Glutamatergic neuron (in vitro differentiated cells): ENCODE data around the gene HHIP. TPM values are rescaled to one million over a fixed set of nuclear protein-coding genes. Genes with fewer than 3 reads are reported as not detected.

Experiments
- DNase-seq: peaks from one replicate; pipeline ENCODE4 v3.0.0; 2022
- H3K27ac Mint-ChIP-seq: one replicate; pipeline ENCODE4 v1.8.0; 2020; ENCODE audit warnings: mild to moderate bottlenecking, mixed read lengths, inconsistent platforms; ENCODE audit not compliant: unreplicated experiment
- H3K27me3 Mint-ChIP-seq: one replicate; pipeline ENCODE4 v1.8.0; 2020; ENCODE audit warnings: mild to moderate bottlenecking, moderate library complexity, mixed read lengths, inconsistent platforms; ENCODE audit not compliant: unreplicated experiment
- H3K36me3 Mint-ChIP-seq: one replicate; pipeline ENCODE4 v1.8.0; 2020; ENCODE audit warnings: mild to moderate bottlenecking, mixed read lengths, inconsistent platforms; ENCODE audit not compliant: unreplicated experiment
- H3K4me1 Mint-ChIP-seq: one replicate; pipeline ENCODE4 v1.8.0; 2020; ENCODE audit warnings: mild to moderate bottlenecking, low read depth, mixed read lengths, inconsistent platforms; ENCODE audit not compliant: unreplicated experiment
- H3K4me3 Mint-ChIP-seq: one replicate; pipeline ENCODE4 v1.8.0; 2020; ENCODE audit warnings: mild to moderate bottlenecking, mixed read lengths, inconsistent platforms; ENCODE audit not compliant: unreplicated experiment
- H3K9me3 Mint-ChIP-seq: one replicate; pipeline ENCODE4 v1.8.0; 2020; ENCODE audit warnings: mild to moderate bottlenecking, moderate library complexity, mixed read lengths, inconsistent platforms; ENCODE audit not compliant: unreplicated experiment
- total RNA-seq: library from RNA; stranded (reverse); fragmentation: NEBNext Ultra II Directional; extraction: Animal tissue kit (Norgen Biotek cat#: 25700); gene quantifications from one replicate; pipeline ENCODE4 v1.2.1, GENCODE V29; 2021; ENCODE audit not compliant: unreplicated experiment
- TF ChIP-seq, protein P1 (sequence below): fragments of 200-600 bp; sonication (generic); IDR thresholded peaks from one replicate; pipeline ENCODE4 v1.5.0; 2021; ENCODE audit not compliant: partially characterized antibody, unreplicated experiment

Gene HHIP
- total RNA-seq, 1 donor from 2014 or later: 9.7 TPM

DNA sequence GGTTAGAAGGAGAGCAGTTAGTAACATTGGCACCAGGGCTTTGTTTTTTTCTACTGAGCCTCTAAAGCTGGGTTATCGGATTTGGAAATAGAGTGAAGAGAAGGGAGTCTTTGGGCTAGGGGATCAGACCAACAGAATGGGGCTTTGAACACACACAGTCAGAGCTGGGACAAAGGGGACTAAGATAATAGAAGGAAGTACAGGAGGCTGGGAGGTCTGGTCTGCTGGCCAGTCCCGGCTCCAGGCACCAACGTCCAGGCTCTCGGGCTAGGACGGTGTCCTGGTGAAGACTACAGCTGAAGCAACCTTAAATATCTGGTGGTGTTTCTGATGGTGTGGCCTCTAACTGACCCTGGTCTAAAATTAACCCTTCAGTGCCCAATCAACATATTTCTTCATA, 57.5 kb downstream of the HHIP start:
- TF ChIP-seq, protein P1, sequence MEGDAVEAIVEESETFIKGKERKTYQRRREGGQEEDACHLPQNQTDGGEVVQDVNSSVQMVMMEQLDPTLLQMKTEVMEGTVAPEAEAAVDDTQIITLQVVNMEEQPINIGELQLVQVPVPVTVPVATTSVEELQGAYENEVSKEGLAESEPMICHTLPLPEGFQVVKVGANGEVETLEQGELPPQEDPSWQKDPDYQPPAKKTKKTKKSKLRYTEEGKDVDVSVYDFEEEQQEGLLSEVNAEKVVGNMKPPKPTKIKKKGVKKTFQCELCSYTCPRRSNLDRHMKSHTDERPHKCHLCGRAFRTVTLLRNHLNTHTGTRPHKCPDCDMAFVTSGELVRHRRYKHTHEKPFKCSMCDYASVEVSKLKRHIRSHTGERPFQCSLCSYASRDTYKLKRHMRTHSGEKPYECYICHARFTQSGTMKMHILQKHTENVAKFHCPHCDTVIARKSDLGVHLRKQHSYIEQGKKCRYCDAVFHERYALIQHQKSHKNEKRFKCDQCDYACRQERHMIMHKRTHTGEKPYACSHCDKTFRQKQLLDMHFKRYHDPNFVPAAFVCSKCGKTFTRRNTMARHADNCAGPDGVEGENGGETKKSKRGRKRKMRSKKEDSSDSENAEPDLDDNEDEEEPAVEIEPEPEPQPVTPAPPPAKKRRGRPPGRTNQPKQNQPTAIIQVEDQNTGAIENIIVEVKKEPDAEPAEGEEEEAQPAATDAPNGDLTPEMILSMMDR: no peak
- no peaks in the 10 kb centered on the region for H3K27me3 Mint-ChIP-seq
- no peaks in the 10 kb centered on the region for H3K4me1 Mint-ChIP-seq
- H3K4me3 Mint-ChIP-seq: no peak overlapping the region
- H3K27ac Mint-ChIP-seq: no peak overlapping the region
- no peaks in the 10 kb centered on the region for H3K36me3 Mint-ChIP-seq
- H3K9me3 Mint-ChIP-seq: no peaks in the 10 kb centered on the region
- DNase-seq: no peak

DNA sequence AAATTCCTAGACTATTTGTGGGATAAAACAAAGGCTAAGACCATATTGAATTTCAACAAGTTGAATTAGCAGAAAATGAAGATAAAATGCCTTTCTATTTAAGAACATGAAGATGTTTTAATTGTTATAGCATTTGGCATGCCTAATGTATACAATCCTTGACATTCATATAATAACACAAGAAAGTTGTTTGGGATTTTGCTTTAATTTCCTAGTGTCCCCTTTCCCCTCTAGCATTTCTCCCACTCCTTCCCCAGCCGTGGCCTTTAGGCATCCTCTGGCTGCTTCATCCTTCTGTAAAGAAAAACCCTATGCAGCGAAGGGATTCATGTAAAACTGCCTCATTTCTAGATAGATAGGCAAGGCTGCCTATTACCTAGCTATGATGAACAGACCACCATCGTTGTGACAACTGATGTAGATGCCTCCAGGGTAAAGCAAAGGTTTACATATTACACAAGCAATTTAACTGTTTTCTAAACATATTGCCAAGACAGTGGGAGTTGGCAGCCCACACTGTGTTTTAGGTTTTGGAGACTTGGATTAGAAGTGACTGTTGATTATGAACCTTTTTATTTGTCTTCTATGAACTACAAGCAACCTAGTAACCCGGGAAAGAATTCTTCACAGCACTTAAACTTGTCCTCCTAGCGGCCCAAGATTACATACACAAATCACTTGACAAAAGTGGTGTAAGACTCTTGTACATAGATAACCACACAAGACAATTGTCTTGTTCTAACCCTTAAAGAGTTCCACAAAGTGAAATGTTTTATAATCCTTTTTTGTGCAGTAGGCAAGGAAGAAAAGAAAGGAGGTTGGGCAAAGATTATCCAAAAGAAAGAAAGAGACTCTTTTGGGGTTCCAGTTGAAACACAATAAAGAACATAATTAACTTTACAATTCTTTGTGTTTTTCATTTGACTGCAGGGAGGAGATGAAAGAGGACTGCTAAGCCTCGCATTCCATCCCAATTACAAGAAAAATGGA, 59.9 kb downstream of the HHIP start:
- H3K4me1 Mint-ChIP-seq: no peaks in the 10 kb centered on the region
- H3K4me3 Mint-ChIP-seq: no peak overlapping the region
- no peak for DNase-seq
- no peak overlapping the region for H3K27ac Mint-ChIP-seq
- H3K9me3 Mint-ChIP-seq: no peaks in the 10 kb centered on the region
- H3K36me3 Mint-ChIP-seq: no peaks in the 10 kb centered on the region
- TF ChIP-seq, protein P1: no peak
- H3K27me3 Mint-ChIP-seq: no peaks in the 10 kb centered on the region

DNA sequence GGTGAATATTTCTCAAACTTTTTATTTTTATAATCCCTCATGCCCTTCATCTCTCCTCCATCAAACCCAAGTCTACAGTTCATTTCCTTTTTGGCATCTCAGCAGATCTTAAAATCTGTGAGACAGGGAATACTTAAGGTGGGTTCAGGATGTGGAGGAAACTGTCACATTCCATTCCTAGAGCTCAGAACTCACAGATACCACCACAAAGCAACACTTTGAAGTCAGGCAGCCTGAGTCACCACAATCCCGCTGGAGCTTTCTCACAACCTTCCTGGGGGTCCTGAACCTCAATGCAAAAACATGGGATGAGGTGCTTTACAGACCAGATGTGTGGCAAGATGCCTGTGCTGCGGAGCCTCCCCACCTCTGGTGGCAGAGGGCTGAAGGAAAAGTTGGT, 63.2 kb downstream of the HHIP start:
- H3K27me3 Mint-ChIP-seq: no peaks in the 10 kb centered on the region
- H3K27ac Mint-ChIP-seq: no peak overlapping the region
- TF ChIP-seq, protein P1: no peak
- no peak overlapping the region for H3K4me3 Mint-ChIP-seq
- H3K36me3 Mint-ChIP-seq: no peaks in the 10 kb centered on the region
- DNase-seq: no peak
- peaks cover 3% of the 10 kb centered on the region for H3K4me1 Mint-ChIP-seq
- no peaks in the 10 kb centered on the region for H3K9me3 Mint-ChIP-seq

DNA sequence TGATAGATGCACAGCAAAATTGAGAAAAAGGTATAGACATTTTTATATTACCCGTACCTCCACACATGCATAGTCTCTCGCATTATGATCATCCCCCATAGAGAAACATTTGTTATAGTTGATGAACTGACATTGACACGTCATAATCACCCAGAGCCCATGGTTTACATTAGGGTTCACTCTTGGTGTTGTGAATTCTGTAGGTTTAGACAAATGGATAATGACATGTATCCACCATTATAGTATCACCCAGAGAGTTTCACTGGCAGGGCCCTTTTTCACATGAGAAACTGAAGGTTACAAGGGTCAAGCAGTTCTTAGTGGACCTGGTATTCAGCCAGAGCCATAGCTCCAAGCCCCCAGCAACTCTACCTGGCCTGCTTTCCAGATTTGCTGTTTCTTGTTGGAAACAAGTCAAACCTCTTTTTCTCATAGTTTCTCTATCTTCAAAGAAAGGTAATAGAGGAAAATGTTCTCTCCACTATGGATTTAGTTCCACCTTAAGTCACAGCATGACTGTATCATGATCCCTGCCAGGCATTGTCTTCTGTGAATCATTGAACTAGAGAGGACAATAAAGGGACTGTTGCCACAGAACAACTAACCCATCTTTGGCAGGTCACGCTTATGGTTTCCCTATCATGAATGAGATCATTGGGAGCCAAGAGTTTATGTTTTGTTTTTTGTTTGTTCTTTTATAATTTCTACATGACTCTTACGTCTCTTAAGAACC, 64.0 kb downstream of the HHIP start:
- Mint-ChIP-seq H3K9me3 (no peaks in the 10 kb centered on the region), H3K36me3 (no peaks in the 10 kb centered on the region), H3K27me3 (no peaks in the 10 kb centered on the region), H3K27ac (no peak overlapping the region), H3K4me1 (peaks cover 3% of the 10 kb centered on the region), H3K4me3 (no peak overlapping the region)
- TF ChIP-seq, protein P1: no peak
- no peak for DNase-seq
